GM10847 (cell line): ENCODE data around the gene TBXAS1.

Source experiments
- POLR2A ChIP-seq: IDR thresholded peaks from 2 replicates; pipeline ENCODE4 v1.6.1; 2011; ENCODE audit not compliant: insufficient read length; ENCODE audit errors: extremely low read depth

Gene TBXAS1

GRCh38 chr7:139959285-139959628, 130.2 kb downstream of the TBXAS1 start:
- no peak for TF ChIP-seq POLR2A

DNA sequence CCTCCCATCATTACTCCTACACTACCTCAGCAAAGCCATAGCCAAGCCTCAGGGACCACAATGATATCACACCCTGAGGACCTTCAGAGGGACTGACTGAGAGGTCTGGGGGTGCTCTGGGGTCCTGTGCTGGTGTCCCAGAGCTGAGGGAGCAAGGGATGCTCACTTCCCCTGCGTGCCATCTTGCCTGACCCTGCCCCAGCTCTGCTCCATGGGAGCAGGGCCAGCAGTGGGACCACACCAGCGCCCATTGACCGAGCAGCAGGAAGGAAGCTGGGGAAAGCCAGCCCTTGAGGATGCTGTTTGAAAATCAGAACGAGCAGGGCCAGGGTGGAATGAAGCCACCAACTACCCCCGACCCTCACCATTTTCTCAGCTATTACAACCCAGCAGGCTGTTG, 130.7 kb downstream of the TBXAS1 start:
- no peak for TF ChIP-seq POLR2A

- no peak for TF ChIP-seq POLR2A
Observed at GRCh38 chr7:139960157-139960556, 131.1 kb downstream of the TBXAS1 start.

- no peak for TF ChIP-seq POLR2A
Observed at GRCh38 chr7:139965942-139966628, 137.0 kb downstream of the TBXAS1 start.

DNA sequence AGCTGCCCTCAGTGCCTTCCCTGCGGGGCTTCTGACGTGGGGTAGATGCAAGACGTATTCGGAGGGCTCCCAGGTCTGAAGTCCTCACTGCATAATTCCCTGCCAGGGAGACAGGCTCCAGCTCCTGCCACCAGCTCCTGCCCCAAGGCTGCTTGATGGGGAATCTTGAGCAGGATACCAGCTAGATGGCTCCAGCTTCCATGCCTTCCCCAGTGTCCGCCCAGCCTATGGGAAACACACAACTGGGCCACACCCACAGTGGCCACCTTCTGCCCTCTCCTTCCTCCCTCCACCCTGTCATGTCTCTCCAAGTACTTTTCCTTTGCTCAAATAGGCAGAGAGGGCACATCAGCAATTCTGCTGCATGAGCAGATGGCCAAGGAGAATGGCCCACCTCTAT, 137.9 kb downstream of the TBXAS1 start:
- TF ChIP-seq POLR2A: no peak

DNA sequence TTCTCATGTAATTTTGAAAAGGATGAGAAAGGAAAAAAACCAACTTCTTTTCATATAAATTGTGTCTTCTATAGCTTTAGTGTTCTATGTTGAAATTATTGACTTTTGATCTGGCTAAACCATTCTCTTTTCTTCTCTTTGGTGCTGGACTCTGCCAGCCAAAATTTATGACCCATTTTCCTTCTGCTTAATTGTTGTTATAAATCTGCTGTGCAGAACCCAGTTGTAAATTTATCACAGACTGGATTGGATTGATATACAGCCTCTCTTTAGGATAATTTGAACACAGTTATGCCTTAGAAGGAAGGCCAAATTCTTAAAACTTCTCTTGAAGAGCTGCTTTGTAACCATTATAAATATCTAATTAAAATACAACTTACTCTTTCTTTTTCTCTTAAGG, 139.9 kb downstream of the TBXAS1 start:
- no peak for TF ChIP-seq POLR2A

DNA sequence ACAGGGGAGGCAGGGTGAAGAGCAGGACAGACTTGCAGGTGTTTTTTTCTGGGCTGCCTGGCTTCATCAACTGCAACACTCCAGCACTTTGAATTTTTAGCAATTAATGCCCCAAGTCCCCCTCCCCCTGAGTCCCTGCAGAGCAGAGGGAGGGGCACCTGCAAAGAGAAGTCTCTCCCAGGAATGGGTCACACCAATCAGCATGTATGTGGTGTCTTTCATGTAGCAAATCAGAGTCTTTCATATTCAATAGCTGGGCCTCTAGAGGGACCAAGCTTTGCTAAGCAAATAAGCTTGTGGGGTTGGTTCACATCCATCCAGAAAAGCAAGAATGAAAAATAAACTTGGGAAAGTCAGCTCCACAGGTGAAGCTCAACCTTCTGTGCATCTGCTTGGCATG, 143.0 kb downstream of the TBXAS1 start:
- no peak for TF ChIP-seq POLR2A

DNA sequence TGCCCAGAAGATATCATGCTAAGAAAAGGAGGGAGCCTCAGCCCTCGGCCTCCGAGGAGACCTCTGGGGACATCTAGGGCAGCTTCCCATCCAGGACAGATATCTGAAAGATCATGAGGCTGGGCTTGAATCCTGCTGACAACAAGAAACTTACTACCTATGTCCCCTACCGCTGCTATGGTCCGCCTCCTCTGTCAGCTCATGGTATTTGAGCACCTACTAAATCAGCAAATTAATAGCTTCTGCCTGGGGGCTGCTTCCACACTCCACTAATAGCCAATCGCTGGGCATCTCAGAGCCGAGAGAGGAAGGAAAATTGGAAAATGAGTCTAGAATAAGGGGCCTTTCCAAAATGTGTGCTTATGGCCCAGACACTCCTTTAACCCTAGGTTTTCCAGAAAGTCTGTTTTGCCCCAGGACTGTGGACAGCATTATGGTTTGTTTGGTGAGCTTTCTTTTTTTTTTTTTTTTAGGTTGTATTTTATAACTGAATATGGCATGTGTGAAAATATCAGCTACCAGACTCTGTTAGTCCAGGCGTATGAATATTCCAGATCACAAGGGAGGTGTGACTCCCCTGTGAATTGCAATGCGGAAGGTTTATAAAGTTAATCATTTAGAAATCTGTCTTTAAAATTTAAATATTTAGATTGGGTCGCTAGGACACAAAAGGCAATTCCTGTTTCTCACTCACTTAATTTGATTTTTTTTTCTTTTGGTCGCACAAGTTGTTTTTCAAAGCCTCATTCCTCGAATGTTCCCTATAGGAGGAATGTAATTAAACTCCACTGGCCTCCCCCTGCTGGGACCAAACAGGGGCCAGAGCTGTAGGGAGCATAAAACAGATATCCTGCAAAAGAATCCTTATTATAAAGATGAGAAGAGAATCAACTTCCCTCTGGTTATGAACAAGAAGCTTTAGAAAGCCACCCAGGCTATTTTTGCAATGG, 144.3 kb downstream of the TBXAS1 start:
- no peak for TF ChIP-seq POLR2A

DNA sequence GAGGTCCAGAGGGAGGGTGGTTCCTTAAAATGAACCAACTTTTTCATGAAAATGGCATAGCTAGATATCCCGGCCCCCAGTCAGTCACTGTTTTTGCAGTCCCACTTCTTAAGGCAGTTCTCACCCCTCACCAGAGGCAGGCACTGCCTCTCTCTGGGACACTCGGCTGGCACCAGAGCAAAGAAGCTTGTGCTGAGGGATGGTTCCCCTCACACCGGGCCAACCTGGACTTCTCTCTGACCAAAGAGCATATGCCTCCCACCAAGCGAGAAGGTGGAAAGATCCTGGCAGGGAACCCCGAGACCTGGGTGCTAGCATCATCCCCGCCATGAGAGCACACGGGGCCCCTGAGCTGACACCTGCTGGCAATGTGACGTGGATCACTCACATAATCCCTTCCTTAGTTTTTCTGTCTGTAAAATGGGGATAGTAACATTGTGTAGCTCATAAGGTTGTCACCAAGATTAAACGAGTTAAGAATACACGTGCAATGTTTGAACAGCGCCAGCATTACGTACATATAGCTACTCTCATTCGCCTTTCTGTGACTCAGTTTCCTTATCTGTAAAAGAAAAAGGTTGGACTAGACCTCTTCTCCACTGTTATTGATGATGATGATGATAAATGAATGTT, 145.2 kb downstream of the TBXAS1 start:
- no peak for TF ChIP-seq POLR2A

GRCh38 chr7:139976055-139976837, 147.2 kb downstream of the TBXAS1 start:
- no peak for TF ChIP-seq POLR2A

- no peak for TF ChIP-seq POLR2A
Observed at GRCh38 chr7:139976838-139977656, 148.0 kb downstream of the TBXAS1 start.

- TF ChIP-seq POLR2A: no peak
Observed at GRCh38 chr7:139981511-139981895, 152.4 kb downstream of the TBXAS1 start.

DNA sequence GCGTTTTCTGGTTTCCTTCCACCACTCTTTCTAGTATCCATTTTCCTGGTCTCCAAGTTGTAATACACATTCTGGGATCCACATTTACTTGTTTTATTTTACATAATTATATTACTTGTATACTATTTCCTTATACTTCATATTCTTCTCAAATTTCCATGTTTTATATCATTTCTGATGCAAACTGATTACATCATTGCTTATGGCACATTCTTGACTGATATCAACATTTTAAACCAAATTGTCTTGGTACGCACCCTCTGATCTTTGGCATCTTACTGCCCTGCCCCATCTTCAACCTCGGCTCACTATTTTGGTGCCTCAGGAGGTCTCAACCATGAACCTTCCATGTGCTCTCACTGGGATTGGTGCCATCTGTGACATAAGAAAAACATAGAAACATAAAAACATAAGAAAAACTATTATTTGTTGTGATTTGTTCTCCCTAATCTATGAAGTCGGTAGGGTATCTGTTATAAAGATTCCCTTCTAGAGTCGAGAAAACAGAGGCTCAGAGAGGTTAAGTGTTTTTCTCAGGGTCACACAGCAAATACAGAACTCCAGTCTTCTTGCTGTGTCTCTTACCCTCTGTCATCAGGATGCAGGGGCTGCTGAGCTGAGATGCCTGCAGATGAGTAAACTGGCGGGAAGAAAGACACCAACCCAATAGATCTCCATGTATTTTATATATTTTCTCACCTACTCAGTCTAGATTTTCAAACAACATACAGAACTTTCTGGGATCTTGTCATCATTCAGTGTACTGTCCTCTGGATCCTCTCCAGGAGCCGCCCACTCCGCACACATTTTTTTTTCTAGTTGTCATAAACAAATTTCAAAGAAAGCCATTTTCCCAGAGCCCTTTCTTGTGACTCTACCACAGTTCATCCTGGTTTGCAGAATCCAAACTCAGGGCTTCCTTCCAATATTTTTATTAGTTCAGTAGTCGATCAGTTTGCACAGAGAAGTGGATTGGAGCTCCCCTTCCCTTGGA, 154.2 kb downstream of the TBXAS1 start:
- no peak for TF ChIP-seq POLR2A
